ENCODE measurements around the gene IFNB1. TPM values are rescaled to one million over a fixed set of nuclear protein-coding genes. Genes with fewer than 3 reads are reported as not detected.

IFNB1 gene
- total and polyA plus RNA-seq, 7 donors: not detected

GRCh38 chr9:21043841-21044240 is 33.9 kb downstream of the IFNB1 start:
- TF ChIP-seq, protein P1, sequence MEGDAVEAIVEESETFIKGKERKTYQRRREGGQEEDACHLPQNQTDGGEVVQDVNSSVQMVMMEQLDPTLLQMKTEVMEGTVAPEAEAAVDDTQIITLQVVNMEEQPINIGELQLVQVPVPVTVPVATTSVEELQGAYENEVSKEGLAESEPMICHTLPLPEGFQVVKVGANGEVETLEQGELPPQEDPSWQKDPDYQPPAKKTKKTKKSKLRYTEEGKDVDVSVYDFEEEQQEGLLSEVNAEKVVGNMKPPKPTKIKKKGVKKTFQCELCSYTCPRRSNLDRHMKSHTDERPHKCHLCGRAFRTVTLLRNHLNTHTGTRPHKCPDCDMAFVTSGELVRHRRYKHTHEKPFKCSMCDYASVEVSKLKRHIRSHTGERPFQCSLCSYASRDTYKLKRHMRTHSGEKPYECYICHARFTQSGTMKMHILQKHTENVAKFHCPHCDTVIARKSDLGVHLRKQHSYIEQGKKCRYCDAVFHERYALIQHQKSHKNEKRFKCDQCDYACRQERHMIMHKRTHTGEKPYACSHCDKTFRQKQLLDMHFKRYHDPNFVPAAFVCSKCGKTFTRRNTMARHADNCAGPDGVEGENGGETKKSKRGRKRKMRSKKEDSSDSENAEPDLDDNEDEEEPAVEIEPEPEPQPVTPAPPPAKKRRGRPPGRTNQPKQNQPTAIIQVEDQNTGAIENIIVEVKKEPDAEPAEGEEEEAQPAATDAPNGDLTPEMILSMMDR (IDR thresholded peaks at IDR 0.05): no peak
- no peak for DNase-seq
- WGBS, 3 donors: 71 to 78% (median 77%) methylated on average over 3 of the region's 3 CpGs

GRCh38 chr9:21042466-21042865 is 35.3 kb downstream of the IFNB1 start:
- ATAC-seq: no peak
- Histone ChIP-seq H3K36me3 (ENCODE audit: insufficient read depth in 1 of 2, low read depth in 1 of 2) (no peaks in the 10 kb centered on the region), H3K9me3 (no peaks in the 10 kb centered on the region), H3K27me3 (ENCODE audit: insufficient read depth in 3 of 3, low read length in 2 of 3) (no peaks in the 10 kb centered on the region), H3K27ac (no peak overlapping the region), H3K4me3 (no peak overlapping the region), H3K4me1 (no peaks in the 10 kb centered on the region)
- no peak for DNase-seq
- WGBS, 3 donors: 90 to 93% (median 90%) methylated on average over 4 of the region's 4 CpGs
- TF ChIP-seq, protein P1 (IDR thresholded peaks at IDR 0.05): no peak
- intact Hi-C loops (cut with DNase I): no loop called here

More at GRCh38 chr9:21043841-21044240, 33.9 kb downstream of the IFNB1 start:
- no peak overlapping the region for H3K4me3 ChIP-seq
- no peak overlapping the region for H3K27ac ChIP-seq
- H3K4me1 ChIP-seq: no peaks in the 10 kb centered on the region
- intact Hi-C loops (cut with DNase I): no loop called here
- H3K9me3 ChIP-seq: no peaks in the 10 kb centered on the region
- peaks cover 0 to 3% (median 0%) of the 10 kb centered on the region in 3 donors for H3K27me3 ChIP-seq (ENCODE audit: insufficient read depth in 3 of 3, low read length in 2 of 3)
- ATAC-seq: no peak
- no peaks in the 10 kb centered on the region for H3K36me3 ChIP-seq (ENCODE audit: insufficient read depth in 1 of 2, low read depth in 1 of 2)

GRCh38 chr9:21039302-21039701 is 38.4 kb downstream of the IFNB1 start:
- TF ChIP-seq, protein P1 (IDR thresholded peaks at IDR 0.05): no peak
- Histone ChIP-seq H3K4me1 (no peaks in the 10 kb centered on the region), H3K27ac (no peak overlapping the region), H3K9me3 (no peaks in the 10 kb centered on the region), H3K4me3 (no peak overlapping the region), H3K27me3 (ENCODE audit: insufficient read depth in 3 of 3, low read length in 2 of 3) (no peaks in the 10 kb centered on the region), H3K36me3 (ENCODE audit: insufficient read depth in 1 of 2, low read depth in 1 of 2) (no peaks in the 10 kb centered on the region)
- WGBS, 3 donors: 92 to 100% (median 97%) methylated on average over 1 of the region's 1 CpG
- intact Hi-C loops (cut with DNase I): no loop called here
- ATAC-seq (no peak), DNase-seq (no peak)

- intact Hi-C loops (cut with DNase I): no loop called here
Observed at GRCh38 chr9:21037278-21037677, 40.5 kb downstream of the IFNB1 start.

DNA sequence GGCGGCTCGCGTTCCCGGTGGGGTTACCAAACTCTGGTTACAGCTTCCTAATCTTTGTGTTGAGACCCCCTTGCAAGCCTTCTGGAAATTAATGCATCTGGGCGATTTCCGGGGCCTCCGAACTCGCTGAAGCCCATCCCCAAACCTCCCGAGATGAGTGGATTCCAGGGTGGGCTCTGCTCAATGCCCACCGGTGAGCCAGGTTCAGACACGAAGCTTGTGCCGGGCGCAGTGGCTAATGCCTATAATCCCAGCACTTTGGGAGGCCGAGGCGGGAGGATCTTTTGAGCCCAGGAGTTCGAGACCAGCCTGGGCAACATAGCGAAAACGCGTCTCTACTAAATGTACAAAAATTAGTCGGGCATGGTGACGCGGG is 45.9 kb downstream of the IFNB1 start:
- 70 to 74% (median 71%) methylated on average over 22 of the region's 22 CpGs for WGBS, 3 donors
- H3K36me3 ChIP-seq (ENCODE audit: insufficient read depth in 1 of 2, low read depth in 1 of 2): no peaks in the 10 kb centered on the region
- H3K27me3 ChIP-seq (ENCODE audit: insufficient read depth in 3 of 3, low read length in 2 of 3): no peaks in the 10 kb centered on the region
- no peaks in the 10 kb centered on the region for H3K9me3 ChIP-seq
- TF ChIP-seq, protein P1 (IDR thresholded peaks at IDR 0.05): no peak
- DNase-seq (no peak), ATAC-seq (no peak)
- intact Hi-C loops (cut with DNase I): no loop called here
- no peaks in the 10 kb centered on the region for H3K4me1 ChIP-seq
- H3K27ac ChIP-seq: no peak overlapping the region
- peak overlapping the region; percentile 65 for H3K4me3 ChIP-seq

More at GRCh38 chr9:21037278-21037677, 40.5 kb downstream of the IFNB1 start:
- WGBS, 3 donors: 86 to 93% (median 92%) methylated on average over 2 of the region's 2 CpGs
- Histone ChIP-seq H3K4me3 (no peak overlapping the region), H3K27me3 (ENCODE audit: insufficient read depth in 3 of 3, low read length in 2 of 3) (no peaks in the 10 kb centered on the region), H3K4me1 (no peaks in the 10 kb centered on the region), H3K36me3 (ENCODE audit: insufficient read depth in 1 of 2, low read depth in 1 of 2) (no peaks in the 10 kb centered on the region), H3K9me3 (no peaks in the 10 kb centered on the region), H3K27ac (no peak overlapping the region)
- DNase-seq (no peak), ATAC-seq (no peak)
- TF ChIP-seq, protein P1 (IDR thresholded peaks at IDR 0.05): no peak

Data from psoas muscle (tissue), 8 donors.